Left cardiac atrium (tissue), 4 donors: ENCODE data around the gene RHOBTB3. TPM values are rescaled to one million over a fixed set of nuclear protein-coding genes. Genes with fewer than 3 reads are reported as not detected.

Experiments
- ATAC-seq, 2 donors: fragments of 200-7000 bp; cut with Tn5 transposase; one replicate each; pipeline ENCODE4 v1.9.1; 2020; ENCODE audit warnings: mild to moderate bottlenecking in 2 of 2, moderate library complexity in 2 of 2
- DNase-seq: peaks from one replicate; pipeline ENCODE4 v3.0.0-alpha.2; 2020
- intact Hi-C, 2 donors: fragments of 100-400 bp; cut with DNase I; formaldehyde crosslinking; loops; one replicate each; pipeline versions ENCODE4 v1.14.1 to v1.15.1; 2022 to 2023
- total RNA-seq, 2 donors: library from RNA; stranded (reverse); fragmentation: NEBNext Ultra II Directional; extraction: Animal tissue kit (Norgen Biotek cat#: 25700); gene quantifications; one replicate each; pipeline ENCODE4 v1.2.1, GENCODE V29; 2021
- donor health status: DM: no; HTN: yes; CAD: no.
- donor health status: DM: no; HTN: yes; CAD: no; lungs with severe emphysema.
- donor health status: DM: yes; HTN: yes; CAD: no.
- donor health status: Dilated cardiomyopathy.

The RHOBTB3 gene
- total RNA-seq, 2 donors from 2014 or later: 101 to 110 TPM

DNA sequence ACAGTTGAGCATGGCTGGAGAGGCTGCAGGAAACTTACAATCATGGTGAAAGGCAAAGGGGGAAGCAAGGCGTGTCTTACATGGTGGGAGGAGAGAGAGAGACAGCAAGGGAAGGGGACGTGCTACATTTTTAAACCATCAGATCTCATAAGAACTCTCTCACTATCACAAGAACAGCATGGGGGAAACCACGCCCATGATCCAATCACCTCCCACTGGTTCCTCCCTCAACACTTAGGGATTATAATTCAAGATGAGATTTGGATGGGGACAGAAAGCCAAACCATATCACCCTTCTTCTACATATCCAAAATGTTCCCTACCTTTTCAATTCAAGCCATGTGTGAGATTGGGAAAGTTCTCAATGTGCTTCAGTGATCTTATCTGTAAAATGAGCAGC lies 114.3 kb downstream of the RHOBTB3 start:
- intact Hi-C loops: loop anchor here in 1 of 2 donors (10.0 kb wide), 1 partner anchor 201 kb away; the partner anchor contains the start of gene RFESD
- DNase-seq: no peak
- ATAC-seq: no peak

Other genes starting within 250 kb of the RHOBTB3 start
- gene SKIC3, start 176.4 kb upstream of the RHOBTB3 start, total RNA-seq: 10 to 100 TPM; 54.6 to 56.7 TPM
- 1 to 10 TPM; 2.3 to 3.9 TPM for gene ARSK, start 176.2 kb upstream of the RHOBTB3 start, total RNA-seq
- under 1 TPM in 1 of 2 donors, not detected in 1; 0.10 TPM for gene GPR150, start 111.2 kb upstream of the RHOBTB3 start, total RNA-seq
- gene RFESD, start 84.6 kb upstream of the RHOBTB3 start, total RNA-seq: 1 to 10 TPM; 2.5 to 4.3 TPM
- gene SPATA9, start 48.3 kb upstream of the RHOBTB3 start, total RNA-seq: under 1 TPM; 0.21 to 0.47 TPM
- gene GLRX, start 91.4 kb downstream of the RHOBTB3 start, total RNA-seq: 10 to 100 TPM; 73.1 to 76.0 TPM
- 10 to 100 TPM; 39.1 to 77.7 TPM for gene ELL2, start 230.5 kb downstream of the RHOBTB3 start, total RNA-seq